ENCODE data around the gene RABAC1. TPM values are rescaled to one million over a fixed set of nuclear protein-coding genes. Genes with fewer than 3 reads are reported as not detected.

RABAC1 gene
- total and polyA plus RNA-seq, 2 of the 4 experiments (the other 2 are of a cell fraction) = 117 to 276 TPM

- ATAC-seq (ENCODE audit: low read depth) (0 out of 2 replicates have a peak, but pooled peaks have one; percentile 9), DNase-seq (no peak)
- no peak for TF ChIP-seq CHD1 (IDR thresholded peaks at IDR 0.05; ENCODE audit: low read depth, low read length)
These were observed 26.3 kb downstream of the RABAC1 start for GRCh38 chr19:41932720-41933332.

More at GRCh38 chr19:41932720-41933332, 26.3 kb downstream of the RABAC1 start:
- intact Hi-C loops (cut with micrococcal nuclease) = loop anchor here (5.0 kb wide), 1 partner anchor 51 kb away; the partner anchor contains the start of gene ARHGEF1
- H2AFZ ChIP-seq (replicated peaks; ENCODE audit: low read length, poor library complexity) = peak overlapping the region; percentile 62
- H4K8ac ChIP-seq (ENCODE audit: low read depth in 2 of 2, low read length in 2 of 2) = no peak overlapping the region
- no peak overlapping the region for H3K23ac ChIP-seq (ENCODE audit: low read depth, low read length)
- dilution Hi-C loops (cut with HindIII; ENCODE audit: low sequenced_read_pairs, unreplicated experiment) = no loop called here
- H3K4me2 ChIP-seq (ENCODE audit: low read depth, low read length) = no peak overlapping the region
- no peak overlapping the region for H2BK120ac ChIP-seq (ENCODE audit: low read depth, low read length)
- H3K4ac ChIP-seq (ENCODE audit: low read depth, low read length) = no peak overlapping the region
- H3K79me1 ChIP-seq (ENCODE audit: low read depth in 1 of 2, low read length in 2 of 2) = no peaks in the 10 kb centered on the region
- ChIA-PET POLR2A (ENCODE audit: unreplicated experiment) (no interaction called here), CTCF (no interaction called here)
- H3K27ac ChIP-seq (ENCODE audit: insufficient read depth, low read length) = no peak overlapping the region
- no peak overlapping the region for H3K56ac ChIP-seq (ENCODE audit: extremely low read depth, insufficient read depth, low read length)
- H2AK9ac ChIP-seq (replicated peaks; ENCODE audit: low read depth, low read length, poor library complexity) = peak overlapping the region; percentile 55
- H4K5ac ChIP-seq (ENCODE audit: low read depth, low read length) = no peak overlapping the region
- in situ Hi-C loops (cut with MboI; ENCODE audit: low sequenced_read_pairs) = no loop called here
- no peaks in the 10 kb centered on the region; the same call in 1 of the 2 replicates for H3K9me1 ChIP-seq (ENCODE audit: insufficient read depth, low read length)
- H2AK5ac ChIP-seq (ENCODE audit: low read depth, low read length) = no peak overlapping the region
- H2BK5ac ChIP-seq (ENCODE audit: low read depth, low read length, poor library complexity, severe bottlenecking) = no peak overlapping the region
- H3K9me3 ChIP-seq (ENCODE audit: control insufficient read depth, insufficient read depth, low read length) = no peaks in the 10 kb centered on the region
- no peak overlapping the region for H2BK15ac ChIP-seq (ENCODE audit: low read depth, low read length)
- H3K4me3 ChIP-seq (ENCODE audit: insufficient read depth, low read depth, low read length) = no peak overlapping the region
- no peak overlapping the region for H4K91ac ChIP-seq (ENCODE audit: insufficient read depth, low read depth, low read length)
- peaks cover 73% of the 10 kb centered on the region for H3K27me3 ChIP-seq (ENCODE audit: control insufficient read depth, insufficient read depth, low read length)
- H4K20me1 ChIP-seq (ENCODE audit: insufficient read depth, low read length) = peaks cover 10% of the 10 kb centered on the region
- no peak overlapping the region for H3K14ac ChIP-seq (replicated peaks; ENCODE audit: low read depth, low read length)
- no peaks in the 10 kb centered on the region for H3K36me3 ChIP-seq (ENCODE audit: control insufficient read depth, insufficient read depth, low read length)
- peaks cover 17% of the 10 kb centered on the region for H3K4me1 ChIP-seq (ENCODE audit: control insufficient read depth, insufficient read depth, low read length)
- BruUV-seq (replicated peaks) = no TSS peak
- H3K18ac ChIP-seq (ENCODE audit: low read depth, low read length) = no peak overlapping the region
- no peak overlapping the region for H2BK20ac ChIP-seq (ENCODE audit: low read depth, low read length)
- H3K9ac ChIP-seq (ENCODE audit: low read depth, low read length) = no peak overlapping the region
- WGBS, 2 experiments (ENCODE audit: extremely low coverage in 2 of 2, insufficient read length in 1 of 2) = 16% methylated on average over 8 of the region's 29 CpGs; no CpG with 5 or more reads in 1 of the 2 experiments

Measured in IMR-90 (cell line).